22Rv1 (cell line): ENCODE measurements around the gene WWC2.

Experiments used
- H3K27ac ChIP-seq: fragments of 450-650 bp; 2 replicates; pipeline ENCODE4 v1.5.1; 2017
- CTCF ChIP-seq: fragments of 450-650 bp; IDR thresholded peaks from 2 replicates; pipeline ENCODE4 v1.5.1; 2017; ENCODE audit warnings: mild to moderate bottlenecking
- ZFX ChIP-seq: fragments of 450-650 bp; IDR thresholded peaks from 2 replicates; pipeline ENCODE4 v1.6.1; 2017; ENCODE audit warnings: antibody characterized with exemption, borderline replicate concordance

Gene WWC2

DNA sequence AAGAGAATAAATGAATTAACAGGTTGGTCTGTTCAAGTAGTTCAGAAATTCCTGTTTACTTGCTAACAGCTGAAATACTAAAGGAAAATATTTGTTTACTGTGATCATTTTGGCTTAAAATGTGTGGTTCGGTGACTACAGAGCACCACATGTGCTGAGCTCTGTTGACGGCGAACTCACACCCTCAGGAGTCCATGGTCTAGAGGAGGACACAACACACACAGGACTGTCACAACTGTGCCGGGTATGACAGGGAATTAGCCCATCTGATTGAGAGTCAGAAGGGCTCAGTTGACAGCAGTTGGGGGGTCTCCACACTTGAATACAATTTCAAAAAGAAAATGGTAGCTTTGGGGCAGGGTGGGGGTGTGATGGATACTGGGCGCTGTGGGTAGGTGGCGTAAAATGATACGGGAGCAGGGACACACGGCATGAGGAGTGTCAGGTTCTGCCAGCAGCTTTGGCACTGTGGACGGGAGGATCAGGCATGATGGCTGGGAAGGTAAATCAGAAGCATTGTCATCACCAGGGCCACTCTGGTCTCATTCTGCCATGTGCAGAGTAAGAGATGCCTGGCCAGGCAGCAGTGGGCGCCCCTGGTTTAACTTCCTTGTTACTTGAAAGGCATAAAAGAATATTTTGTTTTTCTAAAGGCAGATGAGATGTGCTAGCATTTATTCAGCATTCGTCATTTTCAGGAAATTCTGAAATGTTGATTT is 187.7 kb downstream of the WWC2 start:
- TF ChIP-seq CTCF (no peak), ZFX (no peak)

DNA sequence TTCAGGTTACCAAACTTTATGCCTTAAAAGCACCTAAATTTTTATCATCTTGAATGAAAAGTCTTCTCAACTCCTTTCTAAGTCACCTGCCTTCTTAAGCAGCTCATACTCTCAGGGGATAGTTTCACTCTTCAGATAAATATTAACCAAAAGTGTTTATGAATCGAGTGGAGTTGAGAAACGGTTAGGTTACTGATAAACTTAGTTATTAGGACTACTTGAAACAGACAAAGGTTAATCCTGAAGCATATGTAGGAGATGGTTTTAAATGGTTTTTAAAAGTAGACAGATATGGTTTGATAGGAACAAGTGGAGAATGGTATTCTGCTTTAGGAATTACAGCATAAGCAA is 188.2 kb downstream of the WWC2 start:
- TF ChIP-seq CTCF (no peak), ZFX (no peak)
- H3K27ac ChIP-seq, result no peak overlapping the region

More for the DNA sequence above, 187.7 kb downstream of the WWC2 start:
- no peak overlapping the region for H3K27ac ChIP-seq

- TF ChIP-seq ZFX (no peak), CTCF (no peak)
- H3K27ac ChIP-seq, result no peak overlapping the region
Measured at GRCh38 chr4:183287677-183288076, 188.6 kb downstream of the WWC2 start.

DNA sequence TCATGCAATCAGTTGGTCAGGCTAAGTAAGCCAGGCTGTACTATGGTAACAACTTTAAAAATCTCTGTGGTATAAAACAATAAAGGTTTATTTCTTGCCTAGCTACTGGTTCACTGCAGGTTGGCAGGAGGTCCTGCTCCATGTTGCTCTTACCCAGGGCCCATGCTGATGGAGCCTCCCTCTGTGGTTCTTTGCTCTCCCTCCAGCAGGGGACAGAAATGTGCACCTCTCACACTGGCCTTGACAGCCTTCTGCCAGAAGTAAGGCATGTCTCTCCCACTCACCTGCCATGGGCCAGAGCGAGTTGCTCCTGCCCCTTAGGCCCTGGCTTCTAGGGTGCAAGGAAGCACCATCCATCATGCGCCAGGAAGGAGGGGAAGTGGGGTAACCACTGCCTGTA is 189.9 kb downstream of the WWC2 start:
- no peak for TF ChIP-seq CTCF
- no peak for TF ChIP-seq ZFX

DNA sequence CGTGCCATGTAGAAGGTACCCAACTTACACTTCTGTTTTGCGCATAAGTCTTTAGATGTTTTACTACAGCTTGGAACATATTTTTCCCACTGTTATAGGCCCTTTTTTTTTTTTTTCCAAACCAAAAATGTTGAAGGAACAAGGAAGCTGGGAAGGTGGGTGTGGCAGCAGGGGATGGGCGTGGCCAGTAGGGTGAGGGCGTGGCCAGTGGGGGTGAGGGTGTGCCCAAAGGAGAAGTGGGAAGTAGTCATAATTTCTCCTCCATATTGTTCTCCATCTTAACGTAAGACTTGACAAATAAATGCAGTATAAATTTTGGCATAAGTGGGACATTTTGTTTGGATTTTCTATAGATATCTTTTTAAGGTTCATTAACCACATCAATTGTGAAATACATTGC is 190.6 kb downstream of the WWC2 start:
- TF ChIP-seq CTCF (no peak), ZFX (no peak)
- no peak overlapping the region for H3K27ac ChIP-seq

More for the DNA sequence above, 189.9 kb downstream of the WWC2 start:
- H3K27ac ChIP-seq, result no peak overlapping the region

DNA sequence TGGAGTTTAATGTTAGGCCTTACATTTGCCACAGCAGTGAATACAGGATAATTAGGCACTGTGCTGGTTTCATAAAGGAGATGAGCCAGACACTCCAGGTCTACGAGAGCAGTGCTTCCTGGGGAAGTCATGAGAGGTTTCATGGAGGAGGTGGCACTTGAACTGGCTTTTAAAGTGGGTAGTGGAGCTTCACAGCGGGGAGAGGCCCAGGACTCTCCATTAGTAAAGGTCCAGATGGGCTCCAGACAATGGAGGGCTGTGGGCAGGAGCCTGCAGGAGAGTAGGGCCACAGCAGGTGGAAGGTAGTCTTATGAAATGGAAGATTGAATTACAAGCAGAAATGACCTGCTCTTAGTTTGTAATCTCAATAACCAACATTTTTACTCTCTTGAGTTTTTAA is 192.0 kb downstream of the WWC2 start:
- no peak overlapping the region for H3K27ac ChIP-seq
- TF ChIP-seq ZFX, result no peak
- TF ChIP-seq CTCF, result no peak

DNA sequence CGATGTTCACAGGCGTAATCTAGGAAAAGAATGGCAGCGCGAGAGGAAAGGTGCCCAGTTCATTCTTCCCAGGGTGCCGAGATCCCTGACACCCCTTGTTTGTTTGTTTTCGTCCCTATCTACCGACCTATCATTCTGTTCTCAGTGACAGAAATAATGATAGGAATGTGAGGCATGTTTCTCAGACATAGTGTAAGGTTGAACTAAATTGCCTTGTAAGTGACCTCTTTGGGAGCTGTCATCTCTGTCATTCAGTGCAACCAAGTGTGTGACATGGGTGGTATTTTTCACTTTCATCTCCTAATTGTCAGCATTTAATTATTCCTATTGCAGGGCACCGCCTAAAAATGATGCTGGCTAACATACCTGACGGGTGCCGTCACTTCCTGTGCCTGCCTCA is 196.7 kb downstream of the WWC2 start:
- no peak overlapping the region for H3K27ac ChIP-seq
- no peak for TF ChIP-seq CTCF
- TF ChIP-seq ZFX, result no peak
